GM10266 (cell line): ENCODE measurements around the gene MAP3K3.

ENCODE experiments used
- DNase-seq: peaks from one replicate; pipeline ENCODE4 v3.0.0; 2012; ENCODE audit errors: extremely low spot score
- CTCF ChIP-seq: IDR thresholded peaks from 2 replicates; pipeline ENCODE4 v1.5.1; 2012; ENCODE audit warnings: mild to moderate bottlenecking, low read depth; ENCODE audit not compliant: control insufficient read depth, insufficient read depth; ENCODE audit errors: missing control alignments

Gene MAP3K3

GRCh38 chr17:63652106-63652505, 29.9 kb downstream of the MAP3K3 start:
- TF ChIP-seq CTCF: no peak
- no peak for DNase-seq

GRCh38 chr17:63653050-63653449, 30.8 kb downstream of the MAP3K3 start:
- no peak for TF ChIP-seq CTCF
- no peak for DNase-seq

GRCh38 chr17:63657786-63658185, 35.6 kb downstream of the MAP3K3 start:
- TF ChIP-seq CTCF: no peak
- no peak for DNase-seq

- no peak for TF ChIP-seq CTCF
Measured at GRCh38 chr17:63658366-63658765, 36.1 kb downstream of the MAP3K3 start.

GRCh38 chr17:63659850-63660249, 37.6 kb downstream of the MAP3K3 start:
- no peak for TF ChIP-seq CTCF
- no peak for DNase-seq

More at GRCh38 chr17:63658366-63658765, 36.1 kb downstream of the MAP3K3 start:
- DNase-seq: no peak

GRCh38 chr17:63665527-63666214, 43.5 kb downstream of the MAP3K3 start:
- TF ChIP-seq CTCF: no peak
- DNase-seq: no peak

- no peak for TF ChIP-seq CTCF
- no peak for DNase-seq
Measured at GRCh38 chr17:63672856-63673255, 50.6 kb downstream of the MAP3K3 start.
